MCF 10A (cell line): ENCODE data around the gene GALNT5. TPM values are rescaled to one million over a fixed set of nuclear protein-coding genes. Genes with fewer than 3 reads are reported as not detected.
"Not testable (repeated sequence)": the region's sequence is repeated elsewhere in the genome, so short reads cannot be mapped to it uniquely, and the experiment has no call there.

ENCODE experiments used
- BruUV-seq: library from RNA; stranded (reverse); fragments of 400-500 nt; replicated peaks from 2 replicates; lab custom pipeline; 2021; lab: Mats Ljungman, UMichigan
- CTCF ChIA-PET: fragments of 300-600 bp; sonication (Branson Sonifier 250); formaldehyde crosslinking; extraction: SDS; loops from one replicate; lab custom pipeline; 2021; ENCODE audit warnings: antibody characterized with exemption, inconsistent platforms; lab: Yijun Ruan, JAX
- POLR2A ChIA-PET: fragments of 300-600, 350-650 bp; sonication (Branson Sonifier 250); formaldehyde crosslinking; extraction: SDS; loops from one replicate; lab custom pipeline; 2020; ENCODE audit warnings: antibody characterized with exemption, inconsistent platforms; lab: Yijun Ruan, JAX
- DNase-seq: peaks from one replicate; pipeline ENCODE4 v3.0.0-alpha.2; 2018; ENCODE audit not compliant: unreplicated experiment
- H3K27ac Mint-ChIP-seq: one replicate; pipeline ENCODE4 v1.8.0; 2022; ENCODE audit warnings: mild to moderate bottlenecking, low read depth, mixed read lengths; ENCODE audit not compliant: unreplicated experiment
- H3K27me3 Mint-ChIP-seq: one replicate; pipeline ENCODE4 v1.8.0; 2022; ENCODE audit warnings: mixed read lengths; ENCODE audit not compliant: insufficient read depth, unreplicated experiment
- H3K36me3 Mint-ChIP-seq: one replicate; pipeline ENCODE4 v1.8.0; 2022; ENCODE audit warnings: mild to moderate bottlenecking, moderate library complexity, mixed read lengths; ENCODE audit not compliant: insufficient read depth, unreplicated experiment
- H3K4me1 Mint-ChIP-seq: one replicate; pipeline ENCODE4 v1.8.0; 2022; ENCODE audit warnings: mixed read lengths; ENCODE audit not compliant: insufficient read depth, unreplicated experiment
- H3K4me3 Mint-ChIP-seq: one replicate; pipeline ENCODE4 v1.8.0; 2022; ENCODE audit warnings: mild to moderate bottlenecking, moderate library complexity, mixed read lengths; ENCODE audit not compliant: unreplicated experiment
- H3K9me3 Mint-ChIP-seq: one replicate; pipeline ENCODE4 v1.8.0; 2022; ENCODE audit warnings: mixed read lengths; ENCODE audit not compliant: unreplicated experiment
- intact Hi-C: fragments of 100-400 bp; cut with micrococcal nuclease; formaldehyde crosslinking; loops from 2 replicates; pipeline ENCODE4 v1.14.1; 2022
- total RNA-seq: library from RNA; stranded (reverse); gene quantifications from 2 replicates; pipeline ENCODE4 v1.2.3, GENCODE V29; 2022
- TF ChIP-seq, protein P1 (sequence below): fragments of 200-600 bp; IDR thresholded peaks from one replicate; pipeline ENCODE4 v1.8.0; 2022; ENCODE audit warnings: antibody characterized with exemption, mild to moderate bottlenecking; ENCODE audit not compliant: unreplicated experiment

Gene GALNT5
- total RNA-seq, 1 experiment from 2014 or later, result not detected

DNA sequence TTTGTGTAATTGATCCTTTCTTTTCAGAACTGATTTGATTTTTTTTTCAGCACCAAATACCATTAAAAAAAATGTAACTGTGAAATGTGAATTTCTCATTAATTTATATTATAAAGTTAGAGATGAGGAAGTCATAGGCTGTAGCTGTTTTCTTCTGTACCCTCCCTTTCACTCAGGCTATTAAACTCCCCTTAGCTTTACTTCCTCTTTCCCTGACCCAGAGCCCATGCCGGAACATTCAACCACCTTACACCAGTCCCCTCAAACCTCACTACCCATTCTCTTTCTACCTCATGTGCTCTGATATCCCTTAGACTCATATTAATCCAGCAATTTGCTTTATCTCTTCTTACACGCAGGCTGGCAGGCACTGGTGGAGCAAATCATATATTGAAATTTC, 12.4 kb downstream of the GALNT5 start:
- TF ChIP-seq, protein P1, sequence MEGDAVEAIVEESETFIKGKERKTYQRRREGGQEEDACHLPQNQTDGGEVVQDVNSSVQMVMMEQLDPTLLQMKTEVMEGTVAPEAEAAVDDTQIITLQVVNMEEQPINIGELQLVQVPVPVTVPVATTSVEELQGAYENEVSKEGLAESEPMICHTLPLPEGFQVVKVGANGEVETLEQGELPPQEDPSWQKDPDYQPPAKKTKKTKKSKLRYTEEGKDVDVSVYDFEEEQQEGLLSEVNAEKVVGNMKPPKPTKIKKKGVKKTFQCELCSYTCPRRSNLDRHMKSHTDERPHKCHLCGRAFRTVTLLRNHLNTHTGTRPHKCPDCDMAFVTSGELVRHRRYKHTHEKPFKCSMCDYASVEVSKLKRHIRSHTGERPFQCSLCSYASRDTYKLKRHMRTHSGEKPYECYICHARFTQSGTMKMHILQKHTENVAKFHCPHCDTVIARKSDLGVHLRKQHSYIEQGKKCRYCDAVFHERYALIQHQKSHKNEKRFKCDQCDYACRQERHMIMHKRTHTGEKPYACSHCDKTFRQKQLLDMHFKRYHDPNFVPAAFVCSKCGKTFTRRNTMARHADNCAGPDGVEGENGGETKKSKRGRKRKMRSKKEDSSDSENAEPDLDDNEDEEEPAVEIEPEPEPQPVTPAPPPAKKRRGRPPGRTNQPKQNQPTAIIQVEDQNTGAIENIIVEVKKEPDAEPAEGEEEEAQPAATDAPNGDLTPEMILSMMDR, result no peak
- POLR2A ChIA-PET, result interaction anchor here (0.6 kb wide), 1 partner anchor 473 kb away, joined by 3 read pairs; no protein-coding TSS in a partner anchor
- BruUV-seq, result no TSS peak

DNA sequence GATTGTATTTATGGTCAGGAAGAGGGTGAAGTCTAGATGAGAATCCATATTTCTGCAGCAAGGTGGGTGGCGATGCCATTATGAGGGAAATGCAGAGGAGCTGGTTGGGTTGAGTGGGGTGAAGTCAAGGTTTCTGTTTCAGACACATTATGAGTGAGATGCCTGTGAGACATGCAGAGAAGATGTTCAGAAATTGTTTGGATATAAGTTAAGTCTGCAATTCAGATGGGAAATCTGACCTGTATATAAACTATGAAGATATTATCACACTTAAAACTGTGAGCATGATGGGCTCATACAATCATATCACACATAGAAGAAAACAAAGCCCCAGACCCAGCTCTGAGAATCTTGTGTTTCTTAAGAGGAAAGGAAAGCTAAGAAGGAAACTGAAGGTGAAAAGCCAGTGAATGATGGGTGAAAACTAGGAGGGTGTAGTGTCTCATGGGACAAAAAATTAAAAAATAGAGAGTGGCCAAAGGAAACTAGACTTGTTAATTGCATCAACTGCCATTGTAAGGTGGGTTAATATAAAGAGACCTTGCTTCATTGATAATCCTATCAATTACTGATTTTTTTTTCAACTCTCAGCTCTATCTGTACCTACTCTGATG, 14.2 kb downstream of the GALNT5 start:
- intact Hi-C loops, result no loop called here
- no peak for DNase-seq
- H3K4me3 Mint-ChIP-seq, result no peak overlapping the region
- no peak overlapping the region for H3K27ac Mint-ChIP-seq
- no peaks in the 10 kb centered on the region for H3K27me3 Mint-ChIP-seq
- no peaks in the 10 kb centered on the region for H3K9me3 Mint-ChIP-seq
- TF ChIP-seq, protein P1, result no peak
- no peaks in the 10 kb centered on the region for H3K36me3 Mint-ChIP-seq
- no peaks in the 10 kb centered on the region for H3K4me1 Mint-ChIP-seq
- no TSS peak for BruUV-seq
- ChIA-PET POLR2A (interaction anchor here (0.6 kb wide), 1 partner anchor 1778 kb away, joined by 3 read pairs; no protein-coding TSS in a partner anchor), CTCF (interaction anchor here (0.6 to 0.9 kb wide), 2 partner anchors 65 to 1997 kb away, joined by 3 read pairs; no protein-coding TSS in a partner anchor)

More for the DNA sequence above, 12.4 kb downstream of the GALNT5 start:
- Mint-ChIP-seq H3K4me3 (no peak overlapping the region), H3K9me3 (no peaks in the 10 kb centered on the region), H3K27me3 (no peaks in the 10 kb centered on the region), H3K4me1 (no peaks in the 10 kb centered on the region), H3K36me3 (no peaks in the 10 kb centered on the region), H3K27ac (no peak overlapping the region)
- DNase-seq, result no peak
- CTCF ChIA-PET, result interaction anchor here (1.2 kb wide), 1 partner anchor 33 kb away, joined by 4 read pairs; no protein-coding TSS in a partner anchor
- intact Hi-C loops, result no loop called here

DNA sequence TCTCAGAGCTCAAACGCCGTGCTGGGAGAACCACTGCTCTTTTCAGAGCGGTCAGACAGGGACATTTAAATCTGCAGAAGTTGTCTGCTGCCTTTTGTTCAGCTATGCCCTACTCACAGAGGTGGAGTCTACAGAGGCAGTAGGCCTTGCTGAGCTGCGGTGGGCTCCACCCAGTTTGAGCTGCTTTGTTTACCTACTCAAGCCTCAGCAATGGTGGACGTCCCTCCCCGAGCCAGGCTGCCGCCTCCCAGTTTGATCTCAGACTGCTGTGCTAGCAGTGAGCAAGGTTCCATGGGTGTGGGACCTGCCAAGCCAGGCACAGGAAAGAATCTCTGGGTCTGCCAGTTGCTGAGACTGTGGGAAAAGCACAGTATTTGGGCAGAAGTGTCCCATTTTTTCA, 21.8 kb downstream of the GALNT5 start:
- H3K9me3 Mint-ChIP-seq, H3K27ac Mint-ChIP-seq, H3K4me3 Mint-ChIP-seq, DNase-seq, H3K36me3 Mint-ChIP-seq, H3K4me1 Mint-ChIP-seq, intact Hi-C loops, BruUV-seq, H3K27me3 Mint-ChIP-seq: not testable (repeated sequence)
- CTCF ChIA-PET, result interaction anchor here (0.6 to 2.5 kb wide), 3 partner anchors 15 to 324 kb away, joined by 3 to 6 read pairs (median 4); no protein-coding TSS in a partner anchor
- POLR2A ChIA-PET, result interaction anchor here (0.6 kb wide), 1 partner anchor 28 kb away, joined by 3 read pairs; no protein-coding TSS in a partner anchor

DNA sequence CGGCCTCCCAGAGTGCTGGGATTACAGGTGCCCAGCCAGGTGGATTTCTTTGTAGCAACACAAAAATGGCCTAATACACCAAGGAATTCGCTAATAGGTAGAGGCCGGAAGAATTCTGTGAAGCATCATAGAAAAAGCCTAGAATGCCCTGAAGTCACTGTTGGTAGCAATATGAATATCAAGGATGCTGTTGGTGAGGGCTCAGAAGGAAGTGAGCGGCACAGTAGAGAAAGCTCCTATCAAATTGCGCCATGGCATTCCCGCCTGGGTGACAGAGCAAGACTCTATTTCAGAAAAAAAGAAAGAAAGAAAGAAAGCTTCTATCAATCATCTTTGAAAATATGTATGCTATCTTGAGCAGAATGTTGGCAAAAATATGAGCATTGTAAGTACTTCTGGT, 23.8 kb downstream of the GALNT5 start:
- no peak for DNase-seq
- Mint-ChIP-seq H3K9me3 (no peaks in the 10 kb centered on the region), H3K4me3 (no peak overlapping the region), H3K27me3 (no peaks in the 10 kb centered on the region), H3K36me3 (no peaks in the 10 kb centered on the region), H3K27ac (no peak overlapping the region), H3K4me1 (no peaks in the 10 kb centered on the region)
- intact Hi-C loops, result no loop called here
- BruUV-seq, result no TSS peak
- POLR2A ChIA-PET, result no interaction called here
- TF ChIP-seq, protein P1, result no peak
- CTCF ChIA-PET, result interaction anchor here (0.6 to 1.9 kb wide), 3 partner anchors 21 to 139 kb away, joined by 3 to 4 read pairs (median 3); no protein-coding TSS in a partner anchor
